Esophagus (tissue), 2 donors: ENCODE data around the gene IRF1. TPM values are rescaled to one million over a fixed set of nuclear protein-coding genes. Genes with fewer than 3 reads are reported as not detected.

ENCODE experiments used
- H3K27ac ChIP-seq, 2 donors: one replicate each; pipeline ENCODE4 v1.5.1; 2013; ENCODE audit warnings: low read depth in 2 of 2, mild to moderate bottlenecking in 2 of 2, inconsistent platforms in 1 of 2, low read length in 1 of 2, moderate library complexity in 1 of 2
- H3K27me3 ChIP-seq, 2 donors: one replicate each; pipeline ENCODE4 v1.6.1; 2013; ENCODE audit warnings: low read length in 2 of 2, control low read depth in 1 of 2, mild to moderate bottlenecking in 1 of 2; ENCODE audit not compliant: insufficient read depth in 2 of 2, control insufficient read depth in 1 of 2
- H3K36me3 ChIP-seq, 2 donors: one replicate each; pipeline ENCODE4 v1.6.1; 2013; ENCODE audit warnings: low read length in 1 of 2; ENCODE audit not compliant: control insufficient read depth in 2 of 2, insufficient read depth in 2 of 2
- H3K4me1 ChIP-seq, 2 donors: one replicate each; pipeline ENCODE4 v1.6.1; 2013; ENCODE audit warnings: low read length in 1 of 2; ENCODE audit not compliant: control insufficient read depth in 2 of 2, insufficient read depth in 2 of 2
- H3K4me3 ChIP-seq, 2 donors: one replicate each; pipeline ENCODE4 v1.5.1; 2013; ENCODE audit warnings: low read length in 2 of 2, mild to moderate bottlenecking in 2 of 2, low read depth in 1 of 2, moderate library complexity in 1 of 2
- H3K9me3 ChIP-seq, 2 donors: one replicate each; pipeline ENCODE4 v1.6.1; 2013; ENCODE audit warnings: mild to moderate bottlenecking in 2 of 2, low read depth in 1 of 2, low read length in 1 of 2, moderate library complexity in 1 of 2; ENCODE audit not compliant: control insufficient read depth in 2 of 2, insufficient read depth in 1 of 2
- WGBS, 2 donors: extraction: QIAGEN DNeasy Blood & Tissue Kit; methylation state at CpG; one replicate each; pipeline ENCODE4 v1.1.7; 2013; 5-methylcytosine and 5-hydroxymethylcytosine counted together
- polyA plus RNA-seq, 2 donors: library from polyadenylated mRNA; stranded (reverse); fragments of 200-250 nt; gene quantifications; one replicate each; pipeline ENCODE4 v1.2.3, GENCODE V29; 2013
- donor health status: healthy with polysubstance abuse.
- donor health status: Bipolar disorder and iron deficiency.

Gene IRF1
- polyA plus RNA-seq, 2 donors, result 7.5 to 14.2 TPM

- Histone ChIP-seq H3K9me3 (no peaks in the 10 kb centered on the region), H3K4me3 (peak overlapping the region; percentile 56 to 70), H3K4me1 (peaks cover 6 to 20% of the 10 kb centered on the region in 2 donors), H3K36me3 (no peaks in the 10 kb centered on the region), H3K27ac (peak overlapping the region; percentile 93 to 96), H3K27me3 (no peaks in the 10 kb centered on the region)
- 0% methylated on average over 18 of the region's 18 CpGs for WGBS, 2 donors
These were observed 5.6 kb upstream of the IRF1 start for GRCh38 chr5:132496191-132496630.

GRCh38 chr5:132495667-132496190 is 5.2 kb upstream of the IRF1 start:
- Histone ChIP-seq H3K4me1 (peaks cover 6 to 23% of the 10 kb centered on the region in 2 donors), H3K36me3 (no peaks in the 10 kb centered on the region), H3K9me3 (no peaks in the 10 kb centered on the region), H3K27me3 (no peaks in the 10 kb centered on the region), H3K27ac (peak overlapping the region; percentile 93 to 96), H3K4me3 (peak overlapping the region; percentile 56 to 70)
- 0% methylated on average over 22 to 30 of the region's 30 CpGs for WGBS, 2 donors

- Histone ChIP-seq H3K9me3 (no peaks in the 10 kb centered on the region), H3K4me1 (peaks cover 6 to 27% of the 10 kb centered on the region in 2 donors), H3K27me3 (no peaks in the 10 kb centered on the region), H3K4me3 (no peak overlapping the region), H3K36me3 (peaks cover 0 to 3% of the 10 kb centered on the region in 2 donors), H3K27ac (peak overlapping the region in 1 of 2 donors; percentile 71)
- 98 to 100% methylated on average over 2 of the region's 2 CpGs for WGBS, 2 donors
These were observed 3.2 kb upstream of the IRF1 start for GRCh38 chr5:132493821-132494220.

- no peak overlapping the region for H3K4me3 ChIP-seq
- H3K36me3 ChIP-seq, result peaks cover 0 to 4% of the 10 kb centered on the region in 2 donors
- 93 to 96% methylated on average over 4 of the region's 4 CpGs for WGBS, 2 donors
- H3K27ac ChIP-seq, result peak overlapping the region in 1 of 2 donors; percentile 60
- no peaks in the 10 kb centered on the region for H3K9me3 ChIP-seq
- no peaks in the 10 kb centered on the region for H3K27me3 ChIP-seq
- H3K4me1 ChIP-seq, result peaks cover 7 to 28% of the 10 kb centered on the region in 2 donors
These were observed 2.7 kb upstream of the IRF1 start for GRCh38 chr5:132493241-132493640.

GRCh38 chr5:132492386-132493125 is 2.0 kb upstream of the IRF1 start:
- Histone ChIP-seq H3K27ac (peak overlapping the region in 1 of 2 donors; percentile 97), H3K4me1 (peaks cover 12 to 29% of the 10 kb centered on the region in 2 donors), H3K4me3 (no peak overlapping the region), H3K9me3 (no peaks in the 10 kb centered on the region), H3K27me3 (no peaks in the 10 kb centered on the region), H3K36me3 (peaks cover 5 to 8% of the 10 kb centered on the region in 2 donors)
- 76 to 86% methylated on average over 3 of the region's 3 CpGs for WGBS, 2 donors

GRCh38 chr5:132491368-132492364 is 1.1 kb upstream of the IRF1 start:
- 36 to 38% methylated on average over 22 of the region's 22 CpGs for WGBS, 2 donors
- H3K4me1 ChIP-seq, result peaks cover 15 to 33% of the 10 kb centered on the region in 2 donors
- H3K36me3 ChIP-seq, result peaks cover 8 to 17% of the 10 kb centered on the region in 2 donors

GRCh38 chr5:132489871-132490483 is 596 bp downstream of the IRF1 start:
- WGBS, 2 donors, result 1% methylated on average over 34 to 65 of the region's 65 CpGs
- Histone ChIP-seq H3K9me3 (no peaks in the 10 kb centered on the region), H3K27ac (peak overlapping the region; percentile 91 to 97), H3K36me3 (peaks cover 16 to 31% of the 10 kb centered on the region in 2 donors), H3K4me3 (peak overlapping the region; percentile 89 to 91), H3K27me3 (no peaks in the 10 kb centered on the region), H3K4me1 (peaks cover 15 to 40% of the 10 kb centered on the region in 2 donors)

More at GRCh38 chr5:132491368-132492364, 1.1 kb upstream of the IRF1 start:
- H3K9me3 ChIP-seq, result no peaks in the 10 kb centered on the region
- H3K27ac ChIP-seq, result peak overlapping the region; percentile 97
- H3K4me3 ChIP-seq, result peak overlapping the region; percentile 49 to 89
- no peaks in the 10 kb centered on the region for H3K27me3 ChIP-seq

- Histone ChIP-seq H3K27me3 (no peaks in the 10 kb centered on the region), H3K4me3 (peak overlapping the region; percentile 89 to 91), H3K9me3 (no peaks in the 10 kb centered on the region), H3K4me1 (peaks cover 15 to 40% of the 10 kb centered on the region in 2 donors), H3K36me3 (peaks cover 19 to 35% of the 10 kb centered on the region in 2 donors), H3K27ac (peak overlapping the region in 1 of 2 donors; percentile 91)
- 14 to 15% methylated on average over 10 of the region's 10 CpGs for WGBS, 2 donors
These were observed 1.4 kb downstream of the IRF1 start for GRCh38 chr5:132489051-132489770.
